ENCODE measurements around the gene TMEM266.

Gene TMEM266

GRCh38 chr15:76160426-76161152 is 100.8 kb downstream of the TMEM266 start:
- in situ Hi-C loops (cut with HindIII; ENCODE audit: low sequenced_read_pairs) = no loop called here

- in situ Hi-C loops (cut with HindIII; ENCODE audit: low sequenced_read_pairs) = no loop called here
Measured at GRCh38 chr15:76161153-76162035, 101.6 kb downstream of the TMEM266 start.

GRCh38 chr15:76162036-76162398 is 102.2 kb downstream of the TMEM266 start:
- in situ Hi-C loops (cut with HindIII; ENCODE audit: low sequenced_read_pairs) = no loop called here

- in situ Hi-C loops (cut with HindIII; ENCODE audit: low sequenced_read_pairs) = no loop called here
Measured at GRCh38 chr15:76162784-76163456, 103.1 kb downstream of the TMEM266 start.

- in situ Hi-C loops (cut with HindIII; ENCODE audit: low sequenced_read_pairs) = no loop called here
Measured at GRCh38 chr15:76163457-76164295, 103.9 kb downstream of the TMEM266 start.

GRCh38 chr15:76164602-76165001 is 104.8 kb downstream of the TMEM266 start:
- in situ Hi-C loops (cut with HindIII; ENCODE audit: low sequenced_read_pairs) = no loop called here

- in situ Hi-C loops (cut with HindIII; ENCODE audit: low sequenced_read_pairs) = no loop called here
Measured at GRCh38 chr15:76165951-76166350, 106.2 kb downstream of the TMEM266 start.

GRCh38 chr15:76168237-76168984 is 108.6 kb downstream of the TMEM266 start:
- in situ Hi-C loops (cut with HindIII; ENCODE audit: low sequenced_read_pairs) = no loop called here

- in situ Hi-C loops (cut with HindIII; ENCODE audit: low sequenced_read_pairs) = no loop called here
Measured at GRCh38 chr15:76169018-76169417, 109.2 kb downstream of the TMEM266 start.

GRCh38 chr15:76169911-76170800 is 110.4 kb downstream of the TMEM266 start:
- in situ Hi-C loops (cut with HindIII; ENCODE audit: low sequenced_read_pairs) = no loop called here

GRCh38 chr15:76172782-76173181 is 113.0 kb downstream of the TMEM266 start:
- in situ Hi-C loops (cut with HindIII; ENCODE audit: low sequenced_read_pairs) = no loop called here

- in situ Hi-C loops (cut with HindIII; ENCODE audit: low sequenced_read_pairs) = no loop called here
Measured at GRCh38 chr15:76173317-76173834, 113.6 kb downstream of the TMEM266 start.

GRCh38 chr15:76174654-76175053 is 114.9 kb downstream of the TMEM266 start:
- in situ Hi-C loops (cut with HindIII; ENCODE audit: low sequenced_read_pairs) = no loop called here

- in situ Hi-C loops (cut with HindIII; ENCODE audit: low sequenced_read_pairs) = no loop called here
Measured at GRCh38 chr15:76175442-76175841, 115.7 kb downstream of the TMEM266 start.

GRCh38 chr15:76176059-76176458 is 116.3 kb downstream of the TMEM266 start:
- in situ Hi-C loops (cut with HindIII; ENCODE audit: low sequenced_read_pairs) = no loop called here

- in situ Hi-C loops (cut with HindIII; ENCODE audit: low sequenced_read_pairs) = no loop called here
Measured at GRCh38 chr15:76176487-76177085, 116.8 kb downstream of the TMEM266 start.

GRCh38 chr15:76177491-76178040 is 117.8 kb downstream of the TMEM266 start:
- in situ Hi-C loops (cut with HindIII; ENCODE audit: low sequenced_read_pairs) = no loop called here
